HEK293 (cell line): Measurements from ENCODE around the gene RAVER2.

ENCODE experiments used
- CTCF ChIA-PET: fragments of 350-600 bp; formaldehyde crosslinking; extraction: SDS; loops from one replicate; lab custom pipeline; 2021; ENCODE audit warnings: antibody characterized with exemption; lab: Yijun Ruan, JAX
- POLR2A ChIA-PET: fragments of 300-600 bp; formaldehyde crosslinking; extraction: SDS; loops from one replicate; lab custom pipeline; 2020; ENCODE audit warnings: antibody characterized with exemption, inconsistent platforms; lab: Yijun Ruan, JAX
- H3K27ac ChIP-seq: fragments of 200-500 bp; sonication (Bioruptor generic); 2 replicates; pipeline ENCODE4 v1.5.1; 2014; ENCODE audit warnings: low read depth, low read length, control low read depth, inconsistent platforms; ENCODE audit errors: extremely low read depth
- H3K36me3 ChIP-seq, 2 experiments: fragments of 200-500 bp in 1 of 2; sonication (Bioruptor generic) in 1 of 2; 1 replicate in 1 of 2; 2 replicates in 1 of 2; pipeline ENCODE4 v1.5.1; 2014 to 2017; ENCODE audit warnings: inconsistent platforms in 2 of 2, low read length in 2 of 2; ENCODE audit not compliant: control insufficient read depth in 2 of 2, insufficient read depth in 1 of 2
- H3K4me1 ChIP-seq: fragments of 200-500 bp; sonication (Bioruptor generic); 2 replicates; pipeline ENCODE4 v1.5.1; 2014; ENCODE audit warnings: mild to moderate bottlenecking, low read length, inconsistent platforms; ENCODE audit not compliant: control insufficient read depth, insufficient read depth
- H3K4me3 ChIP-seq: 2 replicates; pipeline ENCODE4 v1.5.1; 2011; ENCODE audit warnings: low read depth, mild to moderate bottlenecking, control low read depth, low read length, moderate library complexity
- H3K9me3 ChIP-seq: fragments of 200-500 bp; sonication (Bioruptor generic); 2 replicates; pipeline ENCODE4 v1.5.1; 2014; ENCODE audit warnings: low read depth, low read length, inconsistent platforms; ENCODE audit not compliant: control insufficient read depth, insufficient read depth
- OVOL3 ChIP-seq: fragments of 450-650 bp; formaldehyde crosslinking; IDR thresholded peaks from 2 replicates; pipeline ENCODE4 v1.5.1; 2016; ENCODE audit warnings: missing biosample characterization, missing genetic modification characterization
- PRDM1 ChIP-seq: fragments of 450-650 bp; formaldehyde crosslinking; IDR thresholded peaks from 2 replicates; pipeline ENCODE4; 2016; ENCODE audit warnings: missing biosample characterization, missing genetic modification characterization
- SETDB1 ChIP-seq: IDR thresholded peaks from one replicate; pipeline ENCODE4 v1.6.1; 2017; ENCODE audit warnings: mild to moderate bottlenecking, low read length, moderate library complexity, mixed read lengths; ENCODE audit not compliant: insufficient read length
- ZBTB17 ChIP-seq: fragments of 450-650 bp; formaldehyde crosslinking; IDR thresholded peaks from 2 replicates; pipeline ENCODE4 v1.5.1; 2016; ENCODE audit warnings: missing biosample characterization, missing genetic modification characterization
- ZBTB48 ChIP-seq: fragments of 450-650 bp; formaldehyde crosslinking; IDR thresholded peaks from 2 replicates; pipeline ENCODE4 v1.5.1; 2016; ENCODE audit warnings: missing biosample characterization, missing genetic modification characterization
- ZEB2 ChIP-seq: fragments of 450-650 bp; formaldehyde crosslinking; IDR thresholded peaks from 2 replicates; pipeline ENCODE4 v1.5.1; 2016; ENCODE audit warnings: missing biosample characterization, missing genetic modification characterization
- ZNF140 ChIP-seq: fragments of 450-650 bp; formaldehyde crosslinking; IDR thresholded peaks from 2 replicates; pipeline ENCODE4 v1.5.1; 2016; ENCODE audit warnings: missing biosample characterization, missing genetic modification characterization
- ZNF157 ChIP-seq: fragments of 450-650 bp; formaldehyde crosslinking; IDR thresholded peaks from 2 replicates; pipeline ENCODE4 v1.5.1; 2016; ENCODE audit warnings: missing biosample characterization, missing genetic modification characterization
- ZNF23 ChIP-seq: fragments of 450-650 bp; formaldehyde crosslinking; IDR thresholded peaks from 2 replicates; pipeline ENCODE4 v1.5.1; 2016; ENCODE audit warnings: missing biosample characterization, missing genetic modification characterization, borderline replicate concordance
- ZNF501 ChIP-seq: fragments of 450-650 bp; formaldehyde crosslinking; IDR thresholded peaks from 2 replicates; pipeline ENCODE4 v1.5.1; 2016; ENCODE audit warnings: missing biosample characterization, missing genetic modification characterization
- ZNF571 ChIP-seq: fragments of 450-650 bp; formaldehyde crosslinking; IDR thresholded peaks from 2 replicates; pipeline ENCODE4 v1.5.0; 2017; ENCODE audit warnings: missing biosample characterization, missing genetic modification characterization
- ZNF830 ChIP-seq: fragments of 450-650 bp; IDR thresholded peaks from 2 replicates; pipeline ENCODE4 v1.5.0; 2018; ENCODE audit warnings: missing biosample characterization, missing genetic modification characterization, low read depth, mild to moderate bottlenecking, moderate library complexity
- TF ChIP-seq, protein P1 (sequence below): fragments of 450-650 bp; formaldehyde crosslinking; IDR thresholded peaks from 2 replicates; pipeline ENCODE4 v1.5.1; 2016; ENCODE audit warnings: missing biosample characterization, missing genetic modification characterization
- TF ChIP-seq, protein P2 (sequence below): fragments of 450-650 bp; formaldehyde crosslinking; IDR thresholded peaks from 2 replicates; pipeline ENCODE4 v1.5.1; 2016; ENCODE audit warnings: missing biosample characterization, missing genetic modification characterization
- TF ChIP-seq, protein P3 (sequence below): fragments of 450-650 bp; formaldehyde crosslinking; IDR thresholded peaks from 2 replicates; pipeline ENCODE4 v1.5.1; 2017; ENCODE audit warnings: missing biosample characterization, missing genetic modification characterization
- TF ChIP-seq, protein P4 (sequence below): fragments of 450-650 bp; formaldehyde crosslinking; IDR thresholded peaks from 2 replicates; pipeline ENCODE4 v1.5.1; 2016; ENCODE audit warnings: missing biosample characterization, missing genetic modification characterization, low read depth
- TF ChIP-seq, protein P5 (sequence below): fragments of 450-650 bp; formaldehyde crosslinking; IDR thresholded peaks from 2 replicates; pipeline ENCODE4 v1.5.1; 2016; ENCODE audit warnings: missing biosample characterization, missing genetic modification characterization

Gene RAVER2

DNA sequence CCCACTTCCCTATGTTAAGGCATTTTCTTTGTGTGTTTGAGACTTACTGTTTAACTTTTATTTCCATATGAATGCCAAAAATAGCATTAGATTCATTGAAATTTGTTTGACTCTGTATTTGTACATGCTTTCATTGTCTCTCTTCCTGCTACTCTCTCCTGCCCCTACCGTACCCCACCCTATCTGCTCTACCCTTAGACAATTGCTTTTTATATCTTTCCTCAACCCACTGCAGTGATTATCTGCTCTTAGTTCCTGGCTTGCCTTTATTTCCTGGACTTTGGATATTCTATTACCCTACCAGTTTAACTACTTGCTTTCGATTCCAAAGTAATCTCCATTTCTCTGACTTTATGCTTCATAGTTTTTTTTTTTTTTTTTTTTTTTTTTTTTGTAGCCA is 10.5 kb downstream of the RAVER2 start:
- Histone ChIP-seq H3K9me3 (no peaks in the 10 kb centered on the region), H3K4me3 (no peak overlapping the region), H3K36me3 (peaks cover 0 to 3% of the 10 kb centered on the region in 2 experiments; a peak in 1 of 3 replicates), H3K4me1 (peaks cover 13% of the 10 kb centered on the region; the same call in 1 of the 2 replicates), H3K27ac (no peak overlapping the region)
- CTCF ChIA-PET: interaction anchor here (1.0 kb wide), 1 partner anchor 80 kb away, joined by 4 read pairs; no protein-coding TSS in a partner anchor
- TF ChIP-seq ZEB2 (tag by site-specific recombination): no peak
- TF ChIP-seq ZNF157 (tag by site-specific recombination): no peak
- TF ChIP-seq ZBTB17 (tag by site-specific recombination): no peak
- peak; percentile 29; the same call in 1 of the 2 replicates for TF ChIP-seq PRDM1
- TF ChIP-seq, protein P1, sequence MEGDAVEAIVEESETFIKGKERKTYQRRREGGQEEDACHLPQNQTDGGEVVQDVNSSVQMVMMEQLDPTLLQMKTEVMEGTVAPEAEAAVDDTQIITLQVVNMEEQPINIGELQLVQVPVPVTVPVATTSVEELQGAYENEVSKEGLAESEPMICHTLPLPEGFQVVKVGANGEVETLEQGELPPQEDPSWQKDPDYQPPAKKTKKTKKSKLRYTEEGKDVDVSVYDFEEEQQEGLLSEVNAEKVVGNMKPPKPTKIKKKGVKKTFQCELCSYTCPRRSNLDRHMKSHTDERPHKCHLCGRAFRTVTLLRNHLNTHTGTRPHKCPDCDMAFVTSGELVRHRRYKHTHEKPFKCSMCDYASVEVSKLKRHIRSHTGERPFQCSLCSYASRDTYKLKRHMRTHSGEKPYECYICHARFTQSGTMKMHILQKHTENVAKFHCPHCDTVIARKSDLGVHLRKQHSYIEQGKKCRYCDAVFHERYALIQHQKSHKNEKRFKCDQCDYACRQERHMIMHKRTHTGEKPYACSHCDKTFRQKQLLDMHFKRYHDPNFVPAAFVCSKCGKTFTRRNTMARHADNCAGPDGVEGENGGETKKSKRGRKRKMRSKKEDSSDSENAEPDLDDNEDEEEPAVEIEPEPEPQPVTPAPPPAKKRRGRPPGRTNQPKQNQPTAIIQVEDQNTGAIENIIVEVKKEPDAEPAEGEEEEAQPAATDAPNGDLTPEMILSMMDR (tag by site-specific recombination): peak; percentile 20; the same call in 1 of the 2 replicates
- TF ChIP-seq, protein P2, sequence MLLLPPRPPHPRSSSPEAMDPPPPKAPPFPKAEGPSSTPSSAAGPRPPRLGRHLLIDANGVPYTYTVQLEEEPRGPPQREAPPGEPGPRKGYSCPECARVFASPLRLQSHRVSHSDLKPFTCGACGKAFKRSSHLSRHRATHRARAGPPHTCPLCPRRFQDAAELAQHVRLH: 0 out of 2 replicates have a peak, but pooled peaks have one; percentile 22
- TF ChIP-seq, protein P3, sequence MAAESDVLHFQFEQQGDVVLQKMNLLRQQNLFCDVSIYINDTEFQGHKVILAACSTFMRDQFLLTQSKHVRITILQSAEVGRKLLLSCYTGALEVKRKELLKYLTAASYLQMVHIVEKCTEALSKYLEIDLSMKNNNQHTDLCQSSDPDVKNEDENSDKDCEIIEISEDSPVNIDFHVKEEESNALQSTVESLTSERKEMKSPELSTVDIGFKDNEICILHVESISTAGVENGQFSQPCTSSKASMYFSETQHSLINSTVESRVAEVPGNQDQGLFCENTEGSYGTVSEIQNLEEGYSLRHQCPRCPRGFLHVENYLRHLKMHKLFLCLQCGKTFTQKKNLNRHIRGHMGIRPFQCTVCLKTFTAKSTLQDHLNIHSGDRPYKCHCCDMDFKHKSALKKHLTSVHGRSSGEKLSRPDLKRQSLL: no peak
- POLR2A ChIA-PET: no interaction called here

DNA sequence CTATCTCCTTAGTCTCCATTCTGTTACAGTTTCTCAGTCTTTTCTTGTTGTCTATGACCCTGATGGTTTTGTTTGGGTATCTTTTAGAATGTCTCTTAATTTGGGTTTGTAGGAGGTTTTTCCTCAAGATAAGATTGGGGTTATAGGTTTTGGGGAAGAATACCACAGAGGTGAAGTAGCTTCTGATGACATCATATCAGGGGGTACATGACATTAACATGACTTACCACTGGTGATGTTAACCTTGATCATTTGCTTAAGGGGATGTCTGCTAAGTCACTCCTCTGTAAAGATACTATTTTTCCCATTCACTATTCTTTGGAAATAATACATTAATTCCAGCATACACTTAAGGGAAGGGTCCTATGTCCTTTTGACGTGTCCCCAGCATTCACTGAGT is 11.9 kb downstream of the RAVER2 start:
- TF ChIP-seq, protein P4, sequence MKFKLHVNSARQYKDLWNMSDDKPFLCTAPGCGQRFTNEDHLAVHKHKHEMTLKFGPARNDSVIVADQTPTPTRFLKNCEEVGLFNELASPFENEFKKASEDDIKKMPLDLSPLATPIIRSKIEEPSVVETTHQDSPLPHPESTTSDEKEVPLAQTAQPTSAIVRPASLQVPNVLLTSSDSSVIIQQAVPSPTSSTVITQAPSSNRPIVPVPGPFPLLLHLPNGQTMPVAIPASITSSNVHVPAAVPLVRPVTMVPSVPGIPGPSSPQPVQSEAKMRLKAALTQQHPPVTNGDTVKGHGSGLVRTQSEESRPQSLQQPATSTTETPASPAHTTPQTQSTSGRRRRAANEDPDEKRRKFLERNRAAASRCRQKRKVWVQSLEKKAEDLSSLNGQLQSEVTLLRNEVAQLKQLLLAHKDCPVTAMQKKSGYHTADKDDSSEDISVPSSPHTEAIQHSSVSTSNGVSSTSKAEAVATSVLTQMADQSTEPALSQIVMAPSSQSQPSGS (tag by site-specific recombination): peak; percentile 52; the same call in 1 of the 2 replicates
- TF ChIP-seq ZNF571: no peak
- peak; percentile 48; the same call in 1 of the 2 replicates for TF ChIP-seq ZBTB48
- no peak for TF ChIP-seq ZNF23 (tag by site-specific recombination)
- TF ChIP-seq, protein P5, sequence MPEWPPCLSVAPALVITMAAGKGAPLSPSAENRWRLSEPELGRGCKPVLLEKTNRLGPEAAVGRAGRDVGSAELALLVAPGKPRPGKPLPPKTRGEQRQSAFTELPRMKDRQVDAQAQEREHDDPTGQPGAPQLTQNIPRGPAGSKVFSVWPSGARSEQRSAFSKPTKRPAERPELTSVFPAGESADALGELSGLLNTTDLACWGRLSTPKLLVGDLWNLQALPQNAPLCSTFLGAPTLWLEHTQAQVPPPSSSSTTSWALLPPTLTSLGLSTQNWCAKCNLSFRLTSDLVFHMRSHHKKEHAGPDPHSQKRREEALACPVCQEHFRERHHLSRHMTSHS (tag by site-specific recombination): no peak
- TF ChIP-seq OVOL3 (tag by site-specific recombination): no peak
- H3K4me3 ChIP-seq: no peak overlapping the region
- ChIA-PET CTCF (no interaction called here), POLR2A (no interaction called here)
- peaks cover 8% of the 10 kb centered on the region; the same call in 1 of the 2 replicates for H3K4me1 ChIP-seq
- no peaks in the 10 kb centered on the region for H3K9me3 ChIP-seq
- no peak overlapping the region for H3K27ac ChIP-seq
- peaks cover 0 to 3% of the 10 kb centered on the region in 2 experiments; a peak in 1 of 3 replicates for H3K36me3 ChIP-seq

DNA sequence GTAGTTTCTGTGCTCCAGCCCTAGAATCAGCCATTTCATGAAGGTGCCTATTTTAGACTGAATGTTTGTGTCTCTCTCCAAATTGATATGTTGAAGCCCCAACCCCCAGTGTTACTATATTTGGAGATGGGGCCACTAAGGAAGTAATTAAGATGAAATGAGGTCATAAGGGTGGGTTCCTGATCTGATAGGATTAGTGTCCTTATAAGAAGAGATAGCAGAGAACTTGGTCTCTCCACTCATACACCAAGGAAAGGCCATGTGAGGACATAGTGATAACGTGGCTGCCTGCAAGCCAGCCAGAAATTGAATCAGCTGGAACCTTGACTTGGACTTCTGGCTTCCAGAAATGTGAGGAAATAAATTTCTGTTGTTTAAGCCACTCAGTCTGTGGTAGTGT is 12.3 kb downstream of the RAVER2 start:
- peaks cover 8% of the 10 kb centered on the region; the same call in 1 of the 2 replicates for H3K4me1 ChIP-seq
- H3K36me3 ChIP-seq: peaks cover 0 to 3% of the 10 kb centered on the region in 2 experiments; a peak in 1 of 3 replicates
- no peak overlapping the region for H3K27ac ChIP-seq
- peak; percentile 56 for TF ChIP-seq SETDB1
- no peak for TF ChIP-seq ZNF830 (tag by site-specific recombination)
- 0 out of 2 replicates have a peak, but pooled peaks have one; percentile 7 for TF ChIP-seq ZBTB48
- no peak for TF ChIP-seq ZNF140
- no peak for TF ChIP-seq ZNF501 (tag by site-specific recombination)
- ChIA-PET POLR2A (no interaction called here), CTCF (no interaction called here)
- H3K4me3 ChIP-seq: no peak overlapping the region
- H3K9me3 ChIP-seq: no peaks in the 10 kb centered on the region
